SK-MEL-5 (cell line): ENCODE measurements around the gene H6PD. TPM values are rescaled to one million over a fixed set of nuclear protein-coding genes. Genes with fewer than 3 reads are reported as not detected.
"Not testable (repeated sequence)": the region's sequence is repeated elsewhere in the genome, so short reads cannot be mapped to it uniquely, and the experiment has no call there.

Source experiments
- DNase-seq: peaks from one replicate; pipeline ENCODE4 v3.0.0-alpha.2; 2016; ENCODE audit warnings: low read depth, low spot score
- in situ Hi-C: cut with HindIII; loops from 2 replicates; pipeline ENCODE4 v1.10.0; 2016; ENCODE audit warnings: low sequenced_read_pairs, high pct_unique_total_duplicates, low pct_unique_long_range_greater_than_20kb
- total RNA-seq: library from RNA; depleted of rRNA; stranded (reverse); fragments of >200 nt; shearing (Covaris generic); gene quantifications from 2 replicates; pipeline ENCODE4 v1.2.3, GENCODE V29; 2014

The H6PD gene
- total RNA-seq, 1 experiment from 2014 or later: 9.8 TPM

- no peak for DNase-seq
- in situ Hi-C loops: no loop called here
These were observed 62.3 kb downstream of the H6PD start for GRCh38 chr1:9296850-9297249.

- DNase-seq: no peak
- in situ Hi-C loops: no loop called here
These were observed 63.3 kb downstream of the H6PD start for GRCh38 chr1:9297831-9298230.

DNA sequence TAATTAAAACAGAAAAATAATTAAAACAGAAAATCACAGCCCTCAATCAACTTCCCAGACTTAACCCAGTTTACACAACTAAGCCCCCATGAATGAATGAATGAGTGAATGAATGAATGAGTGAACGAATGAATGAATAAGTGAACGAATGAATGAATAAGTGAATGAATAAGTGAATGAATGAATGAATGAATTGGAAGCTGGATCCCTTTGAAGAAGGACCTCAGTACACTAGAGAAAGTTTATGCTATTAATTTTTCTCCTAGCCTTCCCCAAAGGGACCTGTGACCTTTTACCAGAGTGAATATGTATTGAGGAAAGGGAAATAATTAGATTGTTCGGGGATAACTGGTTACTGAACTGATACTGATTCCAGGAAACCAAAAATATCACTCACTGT, 63.7 kb downstream of the H6PD start:
- in situ Hi-C loops: no loop called here
- DNase-seq: no peak

DNA sequence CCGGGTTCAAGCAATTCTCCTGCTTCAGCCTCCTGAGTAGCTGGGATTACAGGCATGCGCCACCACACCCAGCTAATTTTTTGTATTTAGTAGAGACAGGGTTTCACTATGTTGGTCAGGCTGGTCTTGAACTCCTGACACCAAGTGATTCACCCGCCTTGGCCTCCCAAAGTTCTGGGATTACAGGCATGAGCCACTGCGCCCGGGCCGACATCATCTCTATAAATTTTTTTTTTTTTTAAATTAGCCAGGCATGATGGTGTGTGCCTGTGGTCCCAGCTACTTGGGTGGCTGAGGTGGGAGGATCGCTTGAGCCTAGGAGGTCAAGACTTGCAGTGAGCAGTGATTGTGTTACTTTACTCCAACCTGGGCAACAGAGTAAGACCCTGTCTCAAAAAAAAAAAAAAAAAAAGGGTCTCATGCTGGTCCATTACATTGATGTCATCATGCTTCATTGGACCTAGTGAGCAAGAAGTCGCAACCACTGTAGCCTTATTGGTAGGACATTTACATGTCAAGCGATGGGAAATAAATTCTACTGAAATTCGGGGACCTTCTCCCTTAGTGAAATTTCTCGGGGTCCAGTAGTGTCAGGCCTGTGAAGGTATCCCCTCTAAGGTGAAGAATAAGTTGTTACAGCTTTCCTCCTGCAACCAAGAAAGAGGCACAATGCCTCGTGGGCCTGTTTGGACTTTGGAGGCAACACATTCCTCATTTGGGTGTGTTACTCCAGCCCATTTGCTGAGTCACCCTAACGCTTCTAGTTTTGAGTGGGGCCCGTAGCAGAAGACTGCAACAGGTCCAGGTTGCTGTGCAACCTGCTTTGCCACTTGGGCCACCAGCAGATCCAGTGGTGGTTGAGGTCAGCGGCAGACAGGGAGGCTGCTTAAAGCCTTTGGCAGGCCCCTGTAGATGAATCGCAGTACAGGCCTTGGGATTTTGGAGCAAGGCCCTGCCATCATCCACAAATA, 65.3 kb downstream of the H6PD start:
- DNase-seq, in situ Hi-C loops: not testable (repeated sequence)

DNA sequence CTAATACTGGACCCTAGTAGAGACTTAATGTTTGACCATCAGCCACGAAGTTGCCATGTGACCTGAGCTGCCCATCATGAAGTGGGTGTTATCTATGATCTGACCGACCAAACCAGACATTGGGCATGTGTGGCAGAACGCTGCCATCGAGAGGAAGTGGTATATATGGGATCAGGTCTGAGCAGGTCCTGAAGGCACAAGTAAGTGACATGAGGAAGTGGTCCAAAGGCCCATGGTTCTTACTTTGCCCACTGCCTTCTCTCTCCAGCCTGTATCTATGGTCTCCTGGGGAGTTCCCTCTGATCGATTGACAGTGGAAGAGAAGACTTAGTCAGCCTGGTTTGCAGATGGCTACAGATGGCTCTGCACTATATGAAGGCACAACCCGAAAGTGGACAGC, 66.0 kb downstream of the H6PD start:
- in situ Hi-C loops: no loop called here
- no peak for DNase-seq

- in situ Hi-C loops: no loop called here
These were observed 68.4 kb downstream of the H6PD start for GRCh38 chr1:9302745-9303524.

DNA sequence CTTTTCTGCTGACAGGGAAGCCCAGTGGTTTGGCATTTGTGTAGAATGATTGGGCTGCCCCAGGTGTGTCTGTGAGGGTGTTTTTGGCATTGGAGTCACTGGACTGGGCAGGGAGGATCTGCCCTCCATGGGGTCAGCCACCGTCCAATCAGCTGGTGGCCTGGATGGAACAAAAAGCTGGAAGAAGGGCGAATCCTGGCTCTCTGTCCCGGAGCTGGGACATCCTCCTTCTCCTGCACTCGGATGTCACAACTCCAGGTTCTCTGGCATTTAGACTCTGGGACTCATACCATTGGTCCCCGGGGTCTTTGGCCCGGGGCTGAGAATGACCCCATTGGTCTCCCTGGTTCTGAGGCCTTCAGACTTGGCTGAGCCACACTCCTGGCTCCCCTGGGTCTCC, 69.3 kb downstream of the H6PD start:
- in situ Hi-C loops: no loop called here
- no peak for DNase-seq

More at GRCh38 chr1:9302745-9303524, 68.4 kb downstream of the H6PD start:
- peak; percentile 82 for DNase-seq

- DNase-seq: no peak
- in situ Hi-C loops: no loop called here
These were observed 70.6 kb downstream of the H6PD start for GRCh38 chr1:9305216-9305615.

DNA sequence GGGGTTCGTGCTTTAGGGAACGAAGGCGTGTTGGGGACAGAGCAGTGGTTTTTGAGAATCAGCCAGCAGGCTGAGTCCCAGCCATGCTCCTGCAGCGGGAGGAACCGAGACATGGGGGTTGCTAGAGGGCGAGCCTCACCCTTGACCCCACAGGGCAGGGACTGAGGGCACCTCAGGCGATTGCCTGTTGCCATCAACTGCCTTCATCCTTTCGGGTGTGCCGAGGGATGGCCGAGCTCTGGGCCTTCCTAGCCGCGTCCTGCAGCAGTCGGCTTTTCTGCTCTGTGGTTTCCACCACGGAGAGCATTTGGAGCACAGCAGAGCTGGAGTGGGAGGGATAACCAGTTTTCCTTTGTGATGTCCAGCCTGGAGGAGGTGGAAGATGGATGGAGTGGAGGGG, 71.4 kb downstream of the H6PD start:
- in situ Hi-C loops: no loop called here
- DNase-seq: no peak

DNA sequence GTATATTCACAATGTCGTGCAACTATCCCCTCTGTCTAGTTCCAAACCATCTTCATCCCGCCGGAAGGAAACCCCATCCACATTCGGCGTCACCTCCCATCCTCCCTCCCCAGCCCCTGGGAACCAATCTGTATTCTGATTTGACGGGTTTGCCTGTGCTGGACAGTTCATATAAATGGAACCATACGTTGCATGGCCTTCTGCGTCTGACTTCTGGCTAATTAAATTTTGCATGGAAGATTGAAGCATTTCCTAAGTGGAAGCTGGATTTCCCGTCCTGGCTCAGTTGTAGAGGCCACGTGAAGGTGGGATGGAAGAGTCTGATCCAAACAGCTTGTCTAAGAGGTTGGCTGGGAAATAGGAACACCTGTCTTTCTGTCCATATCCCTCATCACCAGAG, 72.7 kb downstream of the H6PD start:
- in situ Hi-C loops: no loop called here
- DNase-seq: no peak

DNA sequence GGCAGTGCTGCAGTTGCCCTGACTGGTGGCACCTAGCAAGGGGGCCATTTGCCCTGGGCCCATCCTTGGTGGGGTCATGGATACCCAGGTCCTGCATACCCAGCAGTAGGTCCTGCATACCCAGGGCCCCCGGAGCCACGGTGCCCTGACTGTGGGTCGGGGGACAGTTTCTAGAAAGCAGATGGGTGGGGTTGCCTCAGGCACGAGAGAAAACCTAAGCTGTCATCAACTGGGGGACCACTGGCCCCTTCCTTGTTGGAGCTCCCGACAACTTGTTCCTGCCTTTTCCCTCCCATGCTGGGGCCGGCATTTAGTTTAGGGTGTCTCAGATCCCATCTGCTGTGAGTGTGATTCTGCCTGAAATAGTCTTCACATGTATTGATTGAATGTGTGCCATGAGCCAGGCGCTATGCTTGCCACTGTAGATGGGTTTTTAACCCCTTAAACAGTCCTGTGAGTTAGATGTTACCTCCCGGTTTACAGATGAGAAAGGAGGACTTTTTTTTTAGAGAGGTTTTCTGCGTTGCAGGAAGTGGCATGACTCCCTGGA, 73.7 kb downstream of the H6PD start:
- DNase-seq: no peak
- in situ Hi-C loops: no loop called here

DNA sequence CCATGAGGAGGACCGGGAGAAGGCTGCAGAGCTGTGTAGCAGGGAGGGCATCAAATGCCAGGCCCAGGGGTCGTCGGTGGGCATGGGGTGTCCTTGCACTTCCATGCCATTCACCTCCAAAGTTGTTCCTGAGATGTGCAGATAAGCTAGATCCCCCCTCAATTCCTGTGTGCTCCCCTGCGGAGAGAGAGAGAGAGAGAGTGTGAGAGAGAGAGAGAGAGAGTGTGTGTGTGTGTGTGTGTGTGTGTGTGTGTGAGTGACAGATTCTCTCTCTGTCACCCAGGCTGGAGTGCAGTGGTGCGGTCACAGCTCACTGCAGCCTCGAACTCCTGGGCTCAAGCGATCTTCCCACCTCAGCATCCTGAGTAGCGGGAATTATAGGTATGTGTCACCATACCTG, 74.5 kb downstream of the H6PD start:
- in situ Hi-C loops: no loop called here
- DNase-seq: no peak

- DNase-seq: no peak
- in situ Hi-C loops: no loop called here
These were observed 75.4 kb downstream of the H6PD start for GRCh38 chr1:9309991-9310390.

DNA sequence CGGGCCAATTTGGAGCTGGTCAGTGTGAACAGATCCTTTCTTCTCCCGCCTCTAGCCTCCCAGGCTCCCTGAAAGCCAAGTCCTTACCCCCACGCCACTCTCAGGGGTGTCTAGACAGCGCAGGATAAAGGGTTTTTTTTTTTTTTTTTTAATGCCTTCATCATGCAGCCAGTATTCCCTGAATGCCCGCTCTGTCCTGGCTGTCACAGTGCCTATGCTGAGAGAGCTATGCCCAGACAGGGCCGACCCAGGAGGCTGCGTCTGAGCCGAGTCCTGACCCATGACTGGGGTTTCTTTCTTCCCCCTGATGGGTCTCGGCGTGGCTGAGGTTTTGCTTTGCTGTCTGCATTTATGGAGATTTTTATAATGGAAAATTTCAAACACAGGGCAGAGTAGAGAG, 76.5 kb downstream of the H6PD start:
- DNase-seq: no peak
- in situ Hi-C loops: no loop called here

GRCh38 chr1:9311479-9311878, 76.9 kb downstream of the H6PD start:
- in situ Hi-C loops: no loop called here
- DNase-seq: no peak

DNA sequence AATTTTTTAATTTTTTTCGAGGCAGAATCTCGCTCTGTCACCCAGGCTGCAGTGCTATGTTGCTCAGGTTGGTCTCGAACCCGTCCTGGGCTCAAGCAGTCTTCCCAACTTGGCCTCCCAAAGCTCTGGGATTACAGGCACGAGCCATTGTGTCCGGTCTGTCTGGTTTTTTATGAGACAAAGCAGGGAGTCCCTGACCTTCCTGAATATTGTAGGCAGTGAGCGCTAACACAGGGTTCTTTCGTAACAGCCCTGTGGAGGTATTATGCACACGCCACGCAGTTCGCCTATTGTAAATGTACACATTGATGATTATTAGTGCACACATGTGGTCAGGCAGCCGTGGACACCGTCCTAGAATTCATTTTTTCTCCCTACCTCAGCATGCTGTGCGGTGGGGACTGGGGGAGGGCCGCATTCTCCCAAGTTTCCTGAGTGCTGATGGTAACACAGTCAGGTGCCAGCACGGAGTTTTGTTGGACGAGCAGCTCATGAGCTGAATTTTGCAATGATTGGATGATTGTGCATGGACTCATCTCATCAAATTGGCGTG, 77.7 kb downstream of the H6PD start:
- DNase-seq: no peak
- in situ Hi-C loops: no loop called here

DNA sequence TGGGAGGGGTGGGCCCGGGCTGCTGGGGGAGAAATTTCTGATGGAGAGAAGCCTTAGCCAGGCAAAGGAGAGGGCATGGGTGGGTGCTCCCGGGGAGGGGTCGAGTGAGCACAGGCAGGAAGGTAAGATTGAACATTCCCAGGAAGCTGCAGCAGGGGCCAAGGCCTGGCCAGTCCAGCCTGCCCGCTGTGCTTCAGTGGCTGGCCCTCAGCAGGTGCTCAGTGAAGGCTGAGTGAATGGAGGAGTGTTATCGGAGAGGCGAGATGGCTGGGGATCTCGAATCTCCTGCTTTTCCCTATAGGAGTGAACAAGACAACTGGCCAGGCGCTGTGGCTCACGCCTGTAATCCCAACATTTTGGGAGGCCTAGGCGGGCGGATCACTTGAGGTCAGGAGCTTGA, 79.0 kb downstream of the H6PD start:
- in situ Hi-C loops: no loop called here
- DNase-seq: no peak

DNA sequence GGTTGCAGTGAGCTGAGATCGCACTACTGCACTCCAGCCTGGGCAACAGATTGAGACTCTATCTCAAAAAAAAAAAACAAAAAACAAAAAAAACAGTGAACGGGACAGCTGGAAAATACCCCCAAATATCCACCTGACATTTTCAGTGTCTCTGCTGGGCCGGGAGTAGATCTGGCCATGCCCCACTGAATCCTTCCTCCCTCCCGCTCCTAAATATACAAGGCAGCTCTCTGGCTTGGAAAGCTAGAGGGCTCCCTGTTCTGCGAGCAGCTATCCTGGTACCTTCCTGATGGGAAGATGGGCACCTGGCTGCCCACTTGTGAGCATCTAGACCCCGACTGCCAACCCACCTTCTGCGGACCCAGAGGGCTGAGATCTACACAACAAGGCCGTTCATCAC, 79.5 kb downstream of the H6PD start:
- in situ Hi-C loops: no loop called here
- DNase-seq: no peak
